GM18507 (cell line): ENCODE measurements around the gene PRR16.
A peak's percentile ranks its signal among the peaks of the same experiment; 100 is the strongest.
"Not testable (repeated sequence)": the region's sequence is repeated elsewhere in the genome, so short reads cannot be mapped to it uniquely, and the experiment has no call there.

Experiments used
- DNase-seq: peaks from one replicate; pipeline ENCODE4 v3.0.0; 2011; ENCODE audit warnings: low read depth; ENCODE audit not compliant: insufficient read length; ENCODE audit errors: extremely low spot score
- FAIRE-seq: peaks from 2 replicates; lab custom pipeline; 2011; peaks lifted over from hg19 to GRCh38; lab: Jason Lieb, UNC

PRR16 gene

DNA sequence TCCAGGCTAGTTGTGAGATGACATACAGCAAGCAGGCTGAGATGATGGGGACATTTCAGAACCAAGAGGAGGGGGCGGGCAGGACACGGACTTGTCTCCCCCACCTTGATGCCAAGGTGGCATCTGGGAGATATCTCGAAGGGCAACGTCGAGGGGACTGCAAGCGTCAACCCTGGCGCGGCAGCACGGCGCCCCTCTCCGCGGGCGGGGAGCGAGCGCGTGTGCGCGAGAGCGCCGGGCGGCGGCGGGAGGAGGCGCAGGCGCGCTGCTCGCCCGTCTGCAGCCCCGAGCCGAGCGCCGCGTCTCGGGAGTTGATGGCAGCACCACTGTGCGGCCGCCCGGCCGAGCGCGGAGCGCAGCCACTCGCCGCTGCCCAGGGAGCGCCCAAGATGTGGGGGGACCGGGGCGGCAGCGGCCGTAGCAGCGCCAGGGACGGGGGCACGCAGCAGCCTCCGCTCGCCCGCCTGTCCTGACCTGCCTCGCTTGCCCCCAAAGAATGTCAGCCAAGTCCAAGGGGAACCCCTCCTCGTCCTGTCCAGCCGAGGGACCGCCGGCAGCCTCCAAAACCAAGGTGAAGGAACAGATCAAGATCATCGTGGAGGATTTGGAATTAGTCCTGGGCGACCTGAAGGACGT lies at the start of gene PRR16:
Gene PRR16 (plus strand): TSS at position 310 of the 636 bp plus-strand sequence.
- DNase-seq (no peak), FAIRE-seq (no peak)

DNA sequence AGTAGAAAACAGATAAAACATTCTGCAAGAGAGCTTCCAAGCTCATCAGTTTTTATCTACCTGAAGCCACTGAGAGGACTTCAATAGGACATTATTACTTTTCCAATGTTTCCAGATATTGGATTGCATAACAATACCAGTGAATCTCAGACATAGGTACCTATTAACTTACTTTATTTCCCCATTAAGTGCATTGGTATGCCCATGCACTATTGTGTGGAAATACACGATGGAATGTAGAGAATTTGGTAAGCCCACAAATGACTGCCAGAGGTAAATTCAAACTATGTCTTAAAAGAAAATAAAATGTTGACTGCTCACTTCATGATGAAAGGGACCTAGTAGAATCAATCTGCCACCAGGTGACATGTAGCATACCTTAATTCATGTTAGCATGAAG lies 48.1 kb upstream of the PRR16 start:
- FAIRE-seq = no peak
- no peak for DNase-seq

DNA sequence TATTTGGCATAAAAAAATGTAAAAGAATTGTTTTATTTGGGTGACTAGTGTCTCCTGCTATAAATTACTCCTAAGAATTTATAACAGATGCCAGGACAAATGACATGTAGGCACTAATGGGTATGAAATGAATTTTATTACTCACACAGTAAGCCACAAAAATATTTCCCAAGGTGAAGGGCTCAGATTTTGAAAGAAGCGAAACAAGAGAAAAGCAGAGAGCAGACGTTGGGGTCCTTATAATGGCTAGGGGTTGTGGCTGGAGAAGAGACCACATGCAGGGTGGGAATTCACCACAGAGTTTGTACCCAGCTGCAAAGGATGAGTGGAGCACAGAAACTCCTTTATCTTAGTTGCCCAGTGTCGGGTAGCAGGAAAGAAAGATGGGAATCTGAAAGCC lies 45.0 kb upstream of the PRR16 start:
- DNase-seq = no peak
- FAIRE-seq = no peak

DNA sequence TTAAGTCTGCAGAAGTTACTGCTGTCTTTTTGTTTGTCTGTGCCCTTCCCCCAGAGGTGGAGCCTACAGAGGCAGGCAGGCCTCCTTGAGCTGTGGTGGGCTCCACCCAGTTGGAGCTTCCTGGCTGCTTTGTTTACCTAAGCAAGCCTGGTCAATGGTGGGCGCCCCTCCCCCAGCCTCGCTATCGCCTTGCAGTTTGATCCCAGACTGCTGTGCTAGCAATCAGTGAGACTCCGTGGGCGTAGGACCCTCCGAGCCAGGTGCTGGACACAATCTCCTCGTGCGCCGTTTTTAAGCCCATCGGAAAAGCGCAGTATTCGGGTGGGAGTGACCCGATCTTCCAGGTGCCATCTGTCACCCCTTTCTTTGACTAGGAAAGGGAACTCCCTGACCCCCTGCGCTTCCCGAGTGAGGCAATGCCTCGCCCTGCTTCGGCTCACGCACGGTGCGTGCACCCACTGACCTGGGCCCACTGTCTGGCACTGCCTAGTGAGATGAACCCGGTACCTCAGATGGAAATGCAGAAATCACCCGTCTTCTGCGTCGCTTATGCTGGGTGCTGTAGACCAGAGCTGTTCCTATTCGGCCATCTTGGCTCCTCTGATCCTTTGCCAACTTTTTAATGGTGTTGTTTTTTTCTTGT lies 37.3 kb upstream of the PRR16 start:
- FAIRE-seq, DNase-seq: not testable (repeated sequence)

DNA sequence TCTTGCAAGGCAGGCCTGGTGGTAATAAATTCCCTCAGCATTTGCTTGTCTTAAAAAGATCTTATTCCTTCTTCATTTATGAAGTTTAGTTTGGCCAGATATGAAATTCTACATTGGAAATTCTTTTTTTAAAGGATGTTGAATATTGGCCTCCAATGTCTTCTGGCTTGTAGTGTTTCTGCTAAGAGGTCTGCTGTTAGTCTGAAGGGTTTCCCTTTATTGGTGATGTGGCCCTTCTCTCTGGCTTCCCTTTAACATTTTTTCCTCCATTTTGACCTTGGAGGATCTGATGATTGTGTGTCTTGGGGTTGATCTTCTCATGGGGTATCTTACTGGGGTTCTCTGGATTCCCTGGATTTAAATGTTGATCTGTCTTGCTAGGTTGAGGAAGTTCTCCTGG lies 33.5 kb upstream of the PRR16 start:
- DNase-seq (no peak), FAIRE-seq (no peak)

DNA sequence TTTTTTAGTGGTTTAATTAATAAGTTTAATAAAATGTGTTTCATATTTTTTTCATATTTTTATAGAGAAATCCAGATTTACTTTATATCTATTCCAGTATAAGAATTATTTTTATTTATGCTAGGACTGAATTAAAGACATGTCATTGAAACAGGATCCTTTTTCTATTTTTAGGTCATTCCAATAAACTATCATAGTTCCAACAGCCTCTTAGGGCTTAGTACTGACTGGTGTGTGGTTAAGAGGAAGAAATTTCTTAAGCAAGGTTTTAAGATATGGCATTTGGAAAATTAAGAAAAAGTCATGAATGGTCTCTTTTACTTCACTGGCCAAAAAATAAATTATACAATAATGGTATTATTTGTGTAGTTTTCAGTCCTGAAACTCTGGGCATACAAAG lies 31.2 kb upstream of the PRR16 start:
- DNase-seq (no peak), FAIRE-seq (no peak)

DNA sequence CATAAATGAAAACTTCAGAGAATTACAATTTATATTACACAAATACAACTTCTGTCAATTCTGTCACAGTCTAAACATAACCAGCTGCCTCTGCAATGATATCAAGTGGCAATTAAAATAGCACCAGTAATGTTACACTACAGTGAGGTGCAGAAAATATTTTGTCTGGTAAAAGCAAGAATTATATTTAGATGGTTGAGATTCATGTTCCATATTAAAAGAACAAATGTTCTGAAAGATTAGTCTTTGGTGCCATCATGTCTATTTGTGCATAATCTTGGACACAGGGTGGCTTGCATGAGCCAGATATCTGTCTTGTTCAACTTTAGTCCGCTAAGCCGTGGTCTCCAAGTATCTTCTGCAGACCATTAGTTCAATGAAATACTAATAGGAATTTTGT lies 29.0 kb upstream of the PRR16 start:
- DNase-seq (no peak), FAIRE-seq (no peak)

DNA sequence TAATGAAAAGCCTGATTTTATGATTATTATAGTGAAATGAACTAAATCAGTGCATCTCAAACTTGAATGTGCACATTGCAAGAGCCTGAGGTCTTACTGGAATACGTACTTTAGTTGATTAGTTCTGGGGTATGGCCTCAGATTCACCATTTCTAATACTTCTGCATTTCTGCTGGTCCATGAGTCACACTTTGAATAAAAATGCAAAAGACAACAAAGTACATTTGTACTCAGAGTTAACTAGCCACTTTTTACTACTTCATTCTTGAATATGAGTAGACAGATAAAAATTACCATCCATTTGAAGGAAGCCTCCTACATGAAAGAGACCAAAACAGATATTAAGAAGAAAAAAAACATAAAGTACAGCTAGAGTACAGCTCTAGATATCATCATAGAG lies 27.1 kb upstream of the PRR16 start:
- no peak for DNase-seq

DNA sequence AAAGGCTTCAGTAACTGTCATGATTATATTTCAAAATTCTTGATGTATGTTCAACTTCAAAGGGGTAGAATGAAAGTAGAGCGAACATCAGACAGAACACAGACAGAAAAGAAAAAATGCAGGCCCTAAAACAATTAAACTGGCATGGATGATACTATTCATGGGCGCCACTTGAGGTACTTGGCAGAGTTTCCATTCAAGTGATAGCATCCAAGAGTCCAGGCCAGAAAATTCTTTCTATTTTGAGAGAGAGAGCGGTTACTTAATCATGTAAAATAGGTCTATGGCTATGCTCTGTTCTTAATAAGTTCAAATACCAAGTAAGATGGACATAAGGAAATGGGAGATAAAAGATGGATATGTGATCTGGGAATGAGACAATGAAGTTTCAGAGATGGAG lies 21.4 kb upstream of the PRR16 start:
- FAIRE-seq (no peak), DNase-seq (no peak)

More for the DNA sequence above, 27.1 kb upstream of the PRR16 start:
- no peak for FAIRE-seq

DNA sequence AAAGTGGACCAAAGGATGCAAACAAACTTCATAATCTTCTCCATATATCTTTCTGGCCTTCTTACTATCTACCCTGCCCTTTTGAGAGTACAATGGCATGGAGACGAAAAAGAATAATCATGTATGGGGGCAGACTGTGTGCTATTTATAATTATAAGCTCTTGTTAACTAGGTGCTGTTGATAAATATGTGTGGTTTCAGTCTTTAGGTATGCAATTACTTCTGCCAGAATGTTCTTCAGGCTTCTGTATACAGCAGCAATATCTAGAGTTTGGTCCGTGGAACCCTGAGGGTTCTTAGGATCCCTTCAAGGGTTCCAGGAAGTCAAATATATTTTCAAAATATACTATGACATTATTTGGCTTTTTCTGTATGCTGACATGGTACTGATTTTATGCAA lies 20.5 kb upstream of the PRR16 start:
- FAIRE-seq (no peak), DNase-seq (no peak)

DNA sequence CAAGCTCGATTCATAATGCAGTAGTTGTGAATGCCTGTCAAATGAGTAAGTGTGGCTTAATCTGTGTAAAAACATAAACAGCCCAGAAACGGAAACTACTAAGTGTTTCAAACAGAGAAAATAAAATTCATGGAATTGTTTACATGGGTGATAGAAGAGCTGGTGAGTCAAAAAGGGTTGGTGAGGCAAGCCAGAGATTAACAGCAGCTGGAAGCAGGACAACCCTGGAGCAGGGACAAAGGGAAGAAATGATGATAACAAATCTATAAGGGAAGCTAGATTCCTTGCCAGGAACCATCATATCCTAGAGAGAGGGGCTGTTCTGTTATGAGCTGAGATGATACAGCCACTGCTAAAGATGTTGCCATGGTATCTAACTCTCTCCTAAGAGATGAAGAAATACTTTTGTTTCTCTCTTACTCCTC lies 18.0 kb upstream of the PRR16 start:
- FAIRE-seq = no peak
- DNase-seq = no peak

DNA sequence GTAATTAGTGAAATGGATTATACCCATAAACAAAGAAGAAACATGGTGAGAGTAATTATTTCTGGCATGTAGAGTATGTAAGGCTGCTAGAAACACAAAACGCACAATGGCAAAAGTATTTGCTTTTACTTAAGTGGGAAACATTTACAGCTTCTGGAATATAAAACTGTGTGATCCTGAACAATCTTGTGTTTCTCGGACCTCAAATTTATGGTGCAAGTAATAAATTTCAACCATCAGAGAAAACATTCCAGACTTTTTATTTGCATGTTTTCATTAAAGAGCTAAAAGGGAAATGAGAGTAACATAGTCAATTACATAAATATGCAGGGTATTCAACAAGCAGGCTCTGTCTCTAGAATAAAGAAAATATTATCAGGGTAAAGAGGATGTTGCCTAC lies 17.2 kb upstream of the PRR16 start:
- no peak for DNase-seq
- FAIRE-seq = no peak

DNA sequence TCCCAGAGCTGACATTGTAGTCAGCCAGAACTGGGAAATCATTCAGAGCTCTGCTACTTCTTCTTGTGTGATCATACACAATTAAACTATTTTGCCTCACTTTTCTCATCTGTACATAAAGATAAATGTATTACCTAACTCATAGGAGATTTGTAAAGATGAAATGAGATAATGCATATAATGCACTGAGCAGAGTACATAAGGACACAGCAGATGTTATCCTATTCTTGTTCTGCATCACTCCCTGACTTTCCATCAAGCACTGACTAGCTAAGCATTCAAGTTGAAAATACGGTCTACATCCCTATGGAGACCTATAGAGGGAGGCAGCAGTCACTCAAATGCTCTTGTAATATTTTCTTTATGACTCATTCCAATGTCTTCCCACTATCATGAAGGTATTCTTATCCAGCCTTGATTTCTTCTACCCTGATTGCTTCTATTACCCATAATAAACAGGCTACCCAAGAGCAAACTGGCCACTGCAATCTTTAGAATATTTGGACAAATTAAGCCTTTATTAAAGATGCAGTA lies 16.3 kb upstream of the PRR16 start:
- FAIRE-seq = no peak
- DNase-seq = no peak

DNA sequence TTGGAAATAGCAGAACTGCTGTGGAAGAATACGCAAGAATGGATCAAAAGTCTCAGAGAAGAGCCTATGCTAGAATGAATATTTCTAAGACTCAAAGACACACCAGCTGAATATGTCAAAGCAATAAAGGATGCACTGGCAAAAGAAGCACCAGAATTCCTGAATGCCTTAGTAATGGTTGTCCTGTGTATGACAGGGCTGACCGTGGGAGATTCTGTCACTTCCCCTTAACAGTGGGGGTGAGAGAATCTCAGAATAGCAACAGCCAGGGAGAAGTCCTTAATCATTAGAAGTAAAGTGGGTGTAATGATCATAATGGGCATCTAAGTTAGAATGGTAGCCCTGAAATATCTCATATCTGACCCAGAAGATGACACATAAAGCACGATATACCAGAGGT lies 14.6 kb upstream of the PRR16 start:
- no peak for FAIRE-seq
- no peak for DNase-seq

DNA sequence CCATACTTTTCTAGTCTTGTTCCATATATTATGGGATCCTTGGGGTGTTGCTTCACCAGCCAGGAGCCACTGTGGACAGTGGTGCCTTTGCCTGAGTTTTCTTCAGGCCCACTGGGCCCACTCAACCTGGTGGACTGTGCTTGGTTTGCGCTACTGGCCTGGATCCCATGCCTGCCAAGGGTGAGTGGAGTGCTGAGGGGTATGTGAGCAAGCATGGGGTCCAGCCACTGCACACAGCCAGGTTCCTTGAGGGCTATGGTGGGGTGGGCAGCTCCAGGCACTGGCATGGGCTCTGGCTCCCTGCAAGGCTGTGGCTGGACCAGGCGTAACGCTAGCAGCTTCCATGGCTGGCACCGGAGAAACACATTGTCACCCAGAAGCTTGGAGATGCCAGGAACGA lies 13.2 kb upstream of the PRR16 start:
- no peak for FAIRE-seq
- no peak for DNase-seq

DNA sequence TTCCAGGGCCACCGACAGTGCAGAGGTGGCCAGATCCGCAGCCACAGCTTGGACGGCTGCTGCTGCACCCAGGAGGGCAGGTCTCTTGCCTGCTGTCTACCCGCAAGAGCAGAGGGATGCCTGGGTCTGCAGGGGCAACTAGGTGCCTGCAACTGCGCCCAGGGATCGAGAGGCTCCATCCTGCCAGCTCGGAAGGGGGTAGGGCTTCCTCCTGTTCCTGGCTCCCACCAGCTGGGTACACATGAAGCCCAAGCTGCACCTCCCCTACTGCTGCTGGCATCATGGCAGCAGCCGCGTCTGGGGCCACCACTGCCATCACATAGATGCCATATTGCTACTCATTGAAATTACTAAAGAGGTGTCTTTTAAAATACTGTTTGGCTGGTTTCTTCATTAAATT lies 12.7 kb upstream of the PRR16 start:
- no peak for FAIRE-seq
- no peak for DNase-seq

DNA sequence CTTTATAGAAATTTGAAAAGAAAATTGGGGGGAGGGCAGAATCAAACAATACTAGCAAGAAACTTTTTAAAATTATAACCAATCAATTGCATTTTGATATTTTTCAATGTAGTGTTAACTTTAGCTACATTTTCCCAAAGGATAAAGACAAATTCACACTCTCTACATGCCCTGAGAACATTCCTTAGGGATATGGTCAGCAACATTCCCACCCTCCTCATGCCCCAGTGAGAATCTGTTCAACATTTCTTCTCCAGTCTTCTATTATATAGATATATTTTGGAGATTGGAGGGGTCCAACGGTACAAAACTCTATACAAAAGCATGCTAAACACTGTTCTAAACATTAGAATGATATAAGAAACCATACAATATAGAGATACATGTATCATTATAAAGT lies 11.6 kb upstream of the PRR16 start:
- FAIRE-seq (no peak), DNase-seq (no peak)

DNA sequence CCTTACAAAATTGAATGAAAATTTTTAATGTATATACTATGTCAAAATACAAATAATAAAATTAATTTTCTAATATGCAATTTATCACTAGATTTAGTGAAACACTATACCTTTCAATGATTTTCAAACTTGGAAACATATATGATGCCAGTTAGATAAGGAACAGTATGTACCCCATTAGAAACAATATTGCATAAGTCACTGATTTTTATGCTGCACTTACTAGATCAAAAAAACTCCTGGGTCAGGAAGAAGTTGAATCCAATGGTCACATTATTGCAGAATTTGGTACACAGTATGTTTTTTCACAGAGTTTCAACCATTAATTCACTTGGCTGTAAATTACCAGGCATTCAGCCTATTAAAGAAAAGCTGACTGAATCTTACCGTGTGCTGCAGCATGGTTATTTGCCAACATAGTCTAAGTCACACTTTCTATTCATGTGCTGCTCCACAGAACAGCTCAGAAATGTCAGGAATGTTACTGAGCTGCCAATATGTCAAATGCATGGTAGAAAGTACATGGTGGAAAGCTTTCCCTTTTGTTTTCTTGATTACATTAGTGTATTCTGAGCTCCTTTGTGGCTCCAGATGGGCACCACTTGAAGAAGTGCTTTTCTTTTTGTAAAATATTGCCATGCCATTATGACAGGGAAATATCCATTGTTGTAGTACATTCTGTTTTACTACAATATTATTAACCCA lies 9.9 kb upstream of the PRR16 start:
- DNase-seq = no peak
- FAIRE-seq = no peak

DNA sequence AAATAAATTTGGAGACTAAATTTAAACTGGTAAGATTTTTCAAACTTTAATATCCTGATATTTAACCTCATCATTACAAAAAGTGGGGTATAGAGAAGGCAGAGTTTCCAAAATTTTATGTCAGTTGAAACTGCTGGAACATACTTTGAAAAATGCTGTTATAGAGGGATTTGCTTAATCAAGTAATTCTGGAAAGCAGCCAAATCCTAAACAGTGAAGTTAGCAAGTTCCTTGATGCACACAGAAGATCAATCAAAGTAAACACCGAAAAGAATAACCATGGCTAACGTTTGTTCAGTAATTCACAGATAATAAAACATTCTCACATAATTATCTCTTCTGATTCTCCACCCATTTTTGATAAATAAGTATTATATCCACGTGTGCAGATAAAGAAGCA lies 8.1 kb upstream of the PRR16 start:
- DNase-seq (no peak), FAIRE-seq (no peak)

DNA sequence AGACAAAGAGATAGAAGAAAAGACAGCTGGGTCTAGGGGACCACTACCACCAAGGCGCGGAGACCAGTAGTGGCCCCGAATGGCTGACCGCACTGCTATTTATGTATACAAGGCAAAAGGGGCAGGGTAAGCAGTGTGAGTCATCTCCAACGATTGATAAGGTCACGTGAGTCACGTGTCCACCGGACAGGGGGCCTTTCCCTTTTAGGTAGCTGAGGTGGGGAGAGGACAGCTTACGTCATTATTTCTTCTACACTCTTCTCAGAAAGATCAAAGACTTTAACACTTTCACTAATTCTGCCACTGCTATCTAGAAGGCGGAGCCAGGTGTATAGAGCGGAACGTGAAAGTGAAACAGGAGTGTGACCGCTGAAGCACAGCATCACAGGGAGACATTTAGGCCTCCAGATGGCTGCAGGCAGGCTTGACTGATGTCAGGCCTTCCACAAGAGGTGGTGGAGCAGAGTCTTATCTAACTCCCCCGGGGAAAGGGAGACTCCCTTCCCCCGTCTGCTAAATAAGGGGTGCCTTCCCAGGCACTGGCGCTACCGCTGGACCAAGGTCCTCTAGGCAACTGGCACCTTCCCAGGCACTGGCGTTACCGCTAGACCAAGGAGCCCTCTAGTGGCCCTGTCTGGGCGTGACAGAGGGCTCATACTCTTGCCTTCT lies 6.1 kb upstream of the PRR16 start:
- FAIRE-seq (peak; percentile 78), DNase-seq (no peak)
